ENCODE measurements around the gene HOXB8. TPM values are rescaled to one million over a fixed set of nuclear protein-coding genes. Genes with fewer than 3 reads are reported as not detected.

Gene HOXB8
- total RNA-seq, 4 donors from 2014 or later = 1.4 TPM; not detected in 3

GRCh38 chr17:48589060-48589830 lies 25.8 kb downstream of the HOXB8 start:
- peaks cover 58% of the 10 kb centered on the region for H3K27me3 ChIP-seq
- intact Hi-C loops (cut with DNase I) = no loop called here
- H3K36me3 ChIP-seq = no peaks in the 10 kb centered on the region
- H3K9me3 ChIP-seq = no peaks in the 10 kb centered on the region
- 21 to 63% methylated on average over 10 of the region's 10 CpGs for WGBS, 2 donors
- no peak for TF ChIP-seq POLR2A (IDR thresholded peaks at IDR 0.05)
- TF ChIP-seq, protein P1, sequence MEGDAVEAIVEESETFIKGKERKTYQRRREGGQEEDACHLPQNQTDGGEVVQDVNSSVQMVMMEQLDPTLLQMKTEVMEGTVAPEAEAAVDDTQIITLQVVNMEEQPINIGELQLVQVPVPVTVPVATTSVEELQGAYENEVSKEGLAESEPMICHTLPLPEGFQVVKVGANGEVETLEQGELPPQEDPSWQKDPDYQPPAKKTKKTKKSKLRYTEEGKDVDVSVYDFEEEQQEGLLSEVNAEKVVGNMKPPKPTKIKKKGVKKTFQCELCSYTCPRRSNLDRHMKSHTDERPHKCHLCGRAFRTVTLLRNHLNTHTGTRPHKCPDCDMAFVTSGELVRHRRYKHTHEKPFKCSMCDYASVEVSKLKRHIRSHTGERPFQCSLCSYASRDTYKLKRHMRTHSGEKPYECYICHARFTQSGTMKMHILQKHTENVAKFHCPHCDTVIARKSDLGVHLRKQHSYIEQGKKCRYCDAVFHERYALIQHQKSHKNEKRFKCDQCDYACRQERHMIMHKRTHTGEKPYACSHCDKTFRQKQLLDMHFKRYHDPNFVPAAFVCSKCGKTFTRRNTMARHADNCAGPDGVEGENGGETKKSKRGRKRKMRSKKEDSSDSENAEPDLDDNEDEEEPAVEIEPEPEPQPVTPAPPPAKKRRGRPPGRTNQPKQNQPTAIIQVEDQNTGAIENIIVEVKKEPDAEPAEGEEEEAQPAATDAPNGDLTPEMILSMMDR (IDR thresholded peaks at IDR 0.05) = no peak
- no peak overlapping the region for H3K4me3 ChIP-seq (replicated peaks in 1 of 3)
- H3K4me1 ChIP-seq = peaks cover 0 to 29% of the 10 kb centered on the region in 2 donors
- no peak overlapping the region for H3K27ac ChIP-seq
- no peak for DNase-seq

GRCh38 chr17:48588528-48588927 lies 26.6 kb downstream of the HOXB8 start:
- DNase-seq = no peak
- TF ChIP-seq, protein P1 (IDR thresholded peaks at IDR 0.05) = no peak
- TF ChIP-seq POLR2A (IDR thresholded peaks at IDR 0.05) = no peak
- Histone ChIP-seq H3K36me3 (no peaks in the 10 kb centered on the region), H3K27me3 (peaks cover 63% of the 10 kb centered on the region), H3K4me3 (replicated peaks in 1 of 3) (no peak overlapping the region), H3K4me1 (peaks cover 0 to 22% of the 10 kb centered on the region in 2 donors), H3K27ac (no peak overlapping the region), H3K9me3 (no peaks in the 10 kb centered on the region)
- intact Hi-C loops (cut with DNase I) = no loop called here
- 34% methylated on average over 2 of the region's 2 CpGs for WGBS, 2 donors

- Histone ChIP-seq H3K36me3 (no peaks in the 10 kb centered on the region), H3K27me3 (peaks cover 62% of the 10 kb centered on the region), H3K4me1 (peaks cover 0 to 19% of the 10 kb centered on the region in 2 donors), H3K4me3 (replicated peaks in 1 of 3) (no peak overlapping the region), H3K9me3 (no peaks in the 10 kb centered on the region), H3K27ac (no peak overlapping the region)
- WGBS, 2 donors = 37 to 55% methylated on average over 2 of the region's 2 CpGs
- intact Hi-C loops (cut with DNase I) = no loop called here
- no peak for TF ChIP-seq POLR2A (IDR thresholded peaks at IDR 0.05)
- TF ChIP-seq, protein P1 (IDR thresholded peaks at IDR 0.05) = no peak
- no peak for DNase-seq
These were observed 27.0 kb downstream of the HOXB8 start for GRCh38 chr17:48588074-48588415.

GRCh38 chr17:48587276-48588073 lies 27.6 kb downstream of the HOXB8 start:
- Histone ChIP-seq H3K27ac (no peak overlapping the region), H3K4me1 (peaks cover 0 to 19% of the 10 kb centered on the region in 2 donors), H3K9me3 (no peaks in the 10 kb centered on the region), H3K4me3 (replicated peaks in 1 of 3) (no peak overlapping the region), H3K27me3 (peaks cover 62% of the 10 kb centered on the region), H3K36me3 (no peaks in the 10 kb centered on the region)
- TF ChIP-seq POLR2A (IDR thresholded peaks at IDR 0.05) = no peak
- TF ChIP-seq, protein P1 (IDR thresholded peaks at IDR 0.05) = no peak
- DNase-seq = no peak
- intact Hi-C loops (cut with DNase I) = no loop called here
- WGBS, 2 donors = 30 to 37% methylated on average over 5 of the region's 5 CpGs
